ENCODE results near the gene FOXC2. TPM values are rescaled to one million over a fixed set of nuclear protein-coding genes. Genes with fewer than 3 reads are reported as not detected.

FOXC2 gene
- polyA plus RNA-seq, 1 donor (not counting 4 experiments of a cell fraction or from before 2014, with no cell fraction given): not detected

- Histone ChIP-seq H3K27me3 (ENCODE audit: control insufficient read depth, extremely low read depth, insufficient read depth, low read length) (peaks cover 61% of the 10 kb centered on the region), H3K4me3 (ENCODE audit: control insufficient read depth in 2 of 3, extremely low read depth in 1 of 3, insufficient read depth in 2 of 3, low read depth in 1 of 3, low read length in 3 of 3) (no peak overlapping the region)
Measured at GRCh38 chr16:86519649-86520316, 46.8 kb upstream of the FOXC2 start.

GRCh38 chr16:86520317-86521210, 46.1 kb upstream of the FOXC2 start:
- H3K79me2 ChIP-seq (ENCODE audit: control insufficient read depth, insufficient read depth, low read length): no peaks in the 10 kb centered on the region
- H3K9ac ChIP-seq (ENCODE audit: control insufficient read depth, extremely low read depth, insufficient read depth, low read length): no peak overlapping the region
- H3K27ac ChIP-seq (ENCODE audit: control insufficient read depth, insufficient read depth, low read length): no peak overlapping the region
- no peaks in the 10 kb centered on the region for H3K9me3 ChIP-seq (ENCODE audit: control insufficient read depth, low read depth, low read length)
- H3K9me1 ChIP-seq (ENCODE audit: control insufficient read depth, extremely low read depth, insufficient read depth, low read length): no peaks in the 10 kb centered on the region
- no peak overlapping the region for H2AFZ ChIP-seq (ENCODE audit: control insufficient read depth, low read length)
- peaks cover 53% of the 10 kb centered on the region for H3K27me3 ChIP-seq (ENCODE audit: control insufficient read depth, extremely low read depth, insufficient read depth, low read length)
- TF ChIP-seq CTCF (optimal IDR thresholded peaks at IDR 0.05 in 1 of 3, IDR thresholded peaks at IDR 0.05 in 1 of 3, conservative IDR thresholded peaks at IDR 0.05 in 1 of 3; ENCODE audit: extremely low read depth in 1 of 3, insufficient read depth in 2 of 3, low read length in 3 of 3) (no peak), EZH2 (IDR thresholded peaks at IDR 0.05; ENCODE audit: low read length) (no peak)
- H3K4me3 ChIP-seq (ENCODE audit: control insufficient read depth in 2 of 3, extremely low read depth in 1 of 3, insufficient read depth in 2 of 3, low read depth in 1 of 3, low read length in 3 of 3): no peak overlapping the region
- H3K36me3 ChIP-seq (ENCODE audit: control insufficient read depth in 2 of 2, extremely low read depth in 1 of 2, insufficient read depth in 2 of 2, low read length in 2 of 2): no peaks in the 10 kb centered on the region
- no peak for FAIRE-seq
- no peaks in the 10 kb centered on the region for H3K4me1 ChIP-seq (ENCODE audit: control insufficient read depth, extremely low read depth, insufficient read depth, low read length)
- dilution Hi-C loops (cut with MboI; ENCODE audit: extremely low pct_ligation_motif_present, low sequenced_read_pairs): no loop called here
- H3K4me2 ChIP-seq (ENCODE audit: control insufficient read depth, extremely low read depth, insufficient read depth, low read depth, low read length): peak overlapping the region; percentile 29
- no peak for DNase-seq (ENCODE audit: low read depth, low spot score)
- no peaks in the 10 kb centered on the region for H4K20me1 ChIP-seq (ENCODE audit: control insufficient read depth, extremely low read depth, insufficient read depth, low read length)

More at GRCh38 chr16:86519649-86520316, 46.8 kb upstream of the FOXC2 start:
- FAIRE-seq (no peak), DNase-seq (ENCODE audit: low read depth, low spot score) (no peak)
- Histone ChIP-seq H3K36me3 (ENCODE audit: control insufficient read depth in 2 of 2, extremely low read depth in 1 of 2, insufficient read depth in 2 of 2, low read length in 2 of 2) (no peaks in the 10 kb centered on the region), H2AFZ (ENCODE audit: control insufficient read depth, low read length) (peak overlapping the region; percentile 6), H3K4me2 (ENCODE audit: control insufficient read depth, extremely low read depth, insufficient read depth, low read depth, low read length) (peak overlapping the region; percentile 29), H3K79me2 (ENCODE audit: control insufficient read depth, insufficient read depth, low read length) (no peaks in the 10 kb centered on the region), H3K9me1 (ENCODE audit: control insufficient read depth, extremely low read depth, insufficient read depth, low read length) (no peaks in the 10 kb centered on the region), H3K27ac (ENCODE audit: control insufficient read depth, insufficient read depth, low read length) (no peak overlapping the region), H3K9ac (ENCODE audit: control insufficient read depth, extremely low read depth, insufficient read depth, low read length) (no peak overlapping the region), H3K9me3 (ENCODE audit: control insufficient read depth, low read depth, low read length) (no peaks in the 10 kb centered on the region), H4K20me1 (ENCODE audit: control insufficient read depth, extremely low read depth, insufficient read depth, low read length) (peaks cover 2% of the 10 kb centered on the region), H3K4me1 (ENCODE audit: control insufficient read depth, extremely low read depth, insufficient read depth, low read length) (no peaks in the 10 kb centered on the region)
- dilution Hi-C loops (cut with MboI; ENCODE audit: extremely low pct_ligation_motif_present, low sequenced_read_pairs): loop anchor here (10.0 kb wide), 1 partner anchor 445 kb away; no protein-coding TSS in a partner anchor
- TF ChIP-seq CTCF (optimal IDR thresholded peaks at IDR 0.05 in 1 of 3, IDR thresholded peaks at IDR 0.05 in 1 of 3, conservative IDR thresholded peaks at IDR 0.05 in 1 of 3; ENCODE audit: extremely low read depth in 1 of 3, insufficient read depth in 2 of 3, low read length in 3 of 3) (peak; percentile 85 to 91 (median 86)), EZH2 (IDR thresholded peaks at IDR 0.05; ENCODE audit: low read length) (peak; percentile 32)
